GM20431 (cell line): ENCODE results near the gene ZNF101.

Source experiments
- in situ Hi-C: fragments of 300-500 bp; cut with MseI, MboI; formaldehyde crosslinking; loops from one replicate; pipeline ENCODE4 v1.15.0; 2020; ENCODE audit warnings: low sequenced_read_pairs; ENCODE audit not compliant: unreplicated experiment

The ZNF101 gene

DNA sequence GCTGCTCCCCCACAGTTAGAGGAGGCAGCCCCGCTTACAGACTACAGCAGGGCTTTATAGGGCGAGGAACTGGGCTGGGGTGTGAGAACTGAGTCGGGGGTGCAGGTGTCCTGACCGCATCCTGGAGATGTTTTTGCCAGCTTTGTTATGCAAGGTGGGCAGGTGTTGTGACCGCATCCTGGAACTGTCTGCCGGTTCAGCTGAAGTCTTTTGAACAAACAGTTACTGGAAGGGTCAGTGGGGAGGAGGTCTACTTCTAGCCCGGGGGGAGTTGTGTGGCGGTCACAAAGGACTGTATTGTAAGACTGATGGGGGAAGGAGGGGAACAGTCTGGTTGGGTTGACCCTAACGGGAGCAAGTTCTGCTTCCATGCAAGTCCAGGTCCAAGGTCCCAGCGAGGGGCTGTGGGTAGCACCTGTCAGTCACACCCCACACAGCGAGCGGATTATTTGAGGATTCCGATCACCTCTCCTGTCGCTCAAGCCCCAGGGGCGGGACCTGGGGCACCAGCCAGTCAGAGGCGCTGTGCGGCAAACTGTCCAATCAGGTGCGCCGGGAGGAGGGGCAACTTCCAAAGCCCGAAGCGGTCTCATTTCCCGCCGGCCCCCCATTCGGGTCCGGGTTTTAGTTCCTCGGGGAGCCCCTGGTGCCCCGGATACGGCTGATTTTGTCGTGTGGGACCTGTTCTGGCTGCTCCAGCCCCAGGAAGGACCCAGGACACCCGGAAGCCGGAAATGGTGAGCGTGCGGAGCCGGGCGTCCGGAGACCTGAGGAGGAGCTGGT is at the start of gene ZNF101:
TSS of gene ZNF101 (plus strand) at position 610 of the 783 bp plus-strand sequence. CDS start at position 735, 125 bp downstream.
- in situ Hi-C loops: no loop called here

DNA sequence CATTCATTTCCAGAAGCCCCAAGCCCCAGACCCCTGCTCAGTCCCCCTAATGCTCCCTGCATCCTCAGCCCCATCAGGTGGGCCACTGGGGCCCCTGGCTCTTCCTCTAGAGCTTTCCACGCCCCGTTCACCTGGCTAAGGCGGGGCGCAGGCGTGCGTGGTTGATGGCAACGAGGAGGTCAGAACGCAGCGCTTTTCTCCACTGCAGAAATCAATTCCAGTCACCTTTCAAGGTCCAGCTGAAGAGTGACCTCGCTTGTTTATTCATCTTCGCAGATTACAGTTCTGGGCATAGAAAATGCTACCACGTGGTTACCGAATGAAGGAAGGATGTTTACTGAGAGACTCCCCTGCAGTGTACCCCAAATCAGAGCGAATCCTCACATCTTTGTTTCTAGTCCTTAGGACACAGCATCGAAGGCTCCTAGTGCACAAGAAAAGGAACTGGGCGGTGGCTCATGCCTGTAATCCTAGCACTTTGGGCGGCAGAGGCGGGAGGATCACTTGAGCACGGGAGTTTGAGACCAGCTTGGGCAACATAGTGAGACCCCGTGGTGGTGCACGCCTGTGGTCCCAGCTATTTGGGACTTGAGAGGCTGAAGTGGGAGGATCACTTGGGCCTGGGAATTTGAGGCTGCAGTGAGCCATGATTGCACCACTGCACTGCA is 49.3 kb upstream of the ZNF101 start:
- in situ Hi-C loops: no loop called here

DNA sequence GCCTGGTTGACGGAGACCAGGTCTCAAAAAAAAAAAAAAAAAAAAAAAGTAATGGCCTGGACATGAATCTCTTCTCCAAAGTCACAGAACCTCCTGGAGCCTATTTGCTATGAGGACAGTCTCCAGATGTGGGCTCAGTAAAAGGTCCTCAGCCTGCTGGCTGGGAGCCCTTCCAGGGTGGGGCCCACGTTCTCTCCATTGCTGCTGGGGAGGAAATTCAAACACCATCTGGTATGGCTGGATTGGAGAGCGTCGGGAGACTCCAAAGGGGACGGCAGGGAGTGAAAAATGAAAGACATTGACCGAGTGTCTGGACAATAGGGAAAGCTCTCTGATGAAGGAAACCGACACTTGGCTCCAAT is 48.8 kb upstream of the ZNF101 start:
- in situ Hi-C loops: no loop called here

DNA sequence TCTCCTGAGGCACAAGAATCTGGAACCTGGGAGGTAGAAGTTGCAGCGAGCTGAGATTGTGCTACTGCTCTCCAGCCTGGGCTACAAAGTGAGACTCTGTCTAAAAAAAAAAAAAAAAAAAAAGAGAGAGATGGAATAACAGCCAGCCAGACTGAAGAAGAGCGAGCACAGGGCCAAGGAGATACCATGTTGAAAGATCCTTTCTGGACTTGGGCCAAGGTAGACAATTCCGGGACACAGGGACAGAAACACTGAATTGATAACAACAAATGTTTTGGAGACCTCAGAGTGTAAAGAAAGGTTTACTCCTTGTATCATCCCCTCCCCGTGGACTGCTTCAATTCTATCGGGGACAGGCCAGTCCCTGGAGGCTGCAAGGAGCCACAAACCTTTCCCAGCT is 45.3 kb upstream of the ZNF101 start:
- in situ Hi-C loops: no loop called here

DNA sequence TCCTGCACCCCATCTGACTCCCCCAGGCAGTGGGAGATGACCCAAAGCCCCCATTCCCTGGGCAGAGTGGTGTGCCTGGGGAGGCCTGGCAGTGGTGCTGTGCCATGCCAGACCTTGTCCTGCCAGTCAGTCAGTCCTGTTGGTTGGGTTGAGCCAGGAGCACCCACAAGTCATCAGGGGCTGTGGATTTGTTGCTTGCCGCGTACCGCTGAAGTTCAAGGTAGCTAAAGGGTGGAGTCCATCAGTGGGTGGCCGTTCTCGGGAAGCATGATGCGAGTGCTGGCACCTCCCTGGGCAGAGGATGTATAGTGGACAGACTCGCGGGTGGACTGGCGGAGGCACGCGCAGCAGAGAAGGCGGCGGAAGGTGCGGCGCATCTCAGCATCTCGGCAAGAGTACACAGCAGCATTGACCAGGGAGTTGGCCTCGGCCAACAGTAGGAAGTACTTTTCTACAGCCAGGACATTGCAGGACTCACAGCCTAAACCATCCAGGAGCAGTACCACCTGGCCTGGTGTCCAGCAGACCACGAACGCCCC is 44.5 kb upstream of the ZNF101 start:
- in situ Hi-C loops: no loop called here

DNA sequence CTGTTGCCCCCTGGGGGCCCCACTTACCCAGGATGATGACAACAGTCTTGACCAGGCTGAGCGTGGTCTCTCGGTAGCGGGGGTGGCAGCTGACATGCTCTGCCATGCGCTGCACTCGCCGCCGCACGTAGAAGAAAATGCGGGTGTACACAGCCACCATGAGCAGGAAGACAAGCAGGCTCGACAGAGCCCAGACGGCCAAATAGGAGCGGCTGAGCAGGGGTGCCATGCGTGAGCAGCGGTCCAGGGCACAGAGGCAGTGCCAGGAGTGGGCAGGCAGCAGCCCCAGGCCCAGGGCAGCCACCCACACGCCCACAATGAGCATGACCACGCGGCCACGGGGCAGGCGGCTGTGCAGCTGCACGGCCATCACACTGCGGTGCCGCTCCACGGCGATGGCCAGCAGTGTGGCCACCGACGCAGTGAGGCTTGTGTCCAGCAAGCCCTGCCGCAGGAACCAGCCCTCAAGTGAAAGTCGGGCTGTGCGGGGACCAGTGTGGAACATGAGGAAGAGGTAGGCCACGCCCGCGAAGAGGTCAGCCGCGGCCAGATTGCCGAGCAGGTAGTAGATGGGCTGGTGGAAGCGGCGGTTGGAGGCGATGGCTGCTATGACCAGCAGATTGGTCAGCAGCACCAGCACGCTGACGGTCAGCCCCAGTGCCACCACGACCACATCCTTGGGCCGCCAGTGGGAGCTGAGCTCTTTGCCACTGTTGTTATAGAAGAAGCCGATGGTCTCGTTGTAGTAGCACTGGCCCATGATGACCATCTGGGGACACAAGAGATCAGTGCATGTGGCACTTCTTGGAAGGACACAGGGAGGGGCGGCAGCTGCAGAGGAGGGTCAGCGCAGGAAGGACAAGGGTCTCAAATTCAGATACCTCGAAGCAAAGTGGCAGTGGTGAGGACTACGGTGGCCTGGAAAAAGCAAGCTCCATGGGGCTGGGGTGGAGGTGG is 41.8 kb upstream of the ZNF101 start:
- in situ Hi-C loops: loop anchor here (25.0 kb wide), 1 partner anchor 89 kb away; the partner anchor contains the start of genes CILP2 and YJEFN3

DNA sequence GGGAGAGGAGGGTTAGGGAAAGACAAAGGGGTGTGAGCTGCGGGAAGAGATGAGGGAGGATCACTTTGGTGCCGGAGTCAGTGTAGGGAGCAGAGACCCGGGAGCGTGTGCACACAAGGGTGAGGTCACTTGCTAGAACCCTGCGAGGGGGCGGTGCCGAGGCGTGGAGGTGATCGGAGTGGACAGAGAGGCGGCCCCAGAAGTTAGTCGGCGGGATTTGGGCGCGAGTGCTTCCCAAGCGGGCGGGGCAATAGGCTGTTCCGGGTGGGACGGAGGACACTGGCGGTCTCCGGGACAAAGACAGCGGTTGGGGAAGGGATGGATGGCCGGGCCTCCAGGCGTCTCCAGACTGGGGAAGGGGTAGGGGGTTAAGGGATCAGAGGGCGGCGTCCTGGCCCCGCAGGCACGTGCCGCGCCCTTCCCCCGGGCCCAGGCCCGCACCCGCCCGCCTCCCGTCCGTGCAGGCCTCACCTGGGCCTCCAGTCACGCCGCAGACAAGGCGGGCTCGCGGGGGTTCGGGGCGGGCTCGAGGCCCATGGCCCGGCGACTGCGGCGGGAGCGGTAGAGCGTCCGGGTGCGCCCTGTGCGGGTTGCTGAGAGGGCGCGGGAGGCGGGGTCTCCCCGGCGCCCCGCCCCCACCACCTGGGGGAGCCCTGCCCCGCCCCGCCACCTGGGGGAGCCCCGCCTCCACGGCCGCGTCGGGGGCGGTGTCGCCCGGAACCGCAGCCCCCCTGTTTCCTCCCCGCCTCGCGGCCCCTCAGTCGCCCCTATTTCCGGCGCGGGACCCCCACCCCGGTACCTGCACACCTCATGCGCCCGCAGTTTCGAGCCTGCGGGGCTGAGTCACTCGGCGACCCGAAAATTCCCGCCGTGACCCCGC is 40.8 kb upstream of the ZNF101 start, which contains the start of gene LPAR2:
TSS of gene LPAR2 (minus strand) at position 600 of the 880 bp plus-strand sequence. CDS start 945 bp downstream, outside the sequence.
- in situ Hi-C loops: loop anchor here (25.0 kb wide), 1 partner anchor 91 kb away; the partner anchor contains the start of genes CILP2 and YJEFN3

DNA sequence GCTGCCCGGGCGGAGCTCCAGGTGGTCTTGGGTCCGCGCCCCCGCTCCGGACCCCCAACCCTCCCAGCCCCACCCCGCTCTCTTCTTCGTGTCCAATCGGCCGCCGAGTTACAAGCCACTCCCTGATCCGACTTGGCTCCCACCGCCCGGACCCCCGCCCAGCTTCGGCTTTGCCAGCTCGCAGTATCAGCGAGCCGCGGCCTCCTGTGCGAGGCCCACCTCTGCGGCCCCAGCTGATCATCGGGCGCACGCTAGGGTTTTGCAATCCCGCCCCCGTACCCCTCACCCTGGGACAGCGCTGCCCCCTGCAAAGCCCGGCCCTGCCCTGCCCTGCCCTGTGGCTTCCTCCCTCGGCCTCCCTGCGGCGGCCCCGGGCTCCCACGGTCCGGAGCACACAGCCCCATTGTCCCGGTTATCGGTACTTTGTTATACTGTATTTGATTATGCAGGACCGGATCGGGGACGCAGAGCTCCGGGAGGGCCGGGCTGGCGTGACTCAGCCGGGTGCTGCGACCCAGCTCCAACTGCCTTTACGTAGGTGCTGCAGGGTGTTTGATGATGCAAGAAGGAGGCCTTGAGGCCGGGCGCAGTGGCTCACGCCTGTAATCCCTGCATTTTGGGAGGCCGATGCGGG is 40.0 kb upstream of the ZNF101 start:
- in situ Hi-C loops: loop anchor here (25.0 kb wide), 1 partner anchor 91 kb away; the partner anchor contains the start of genes CILP2 and YJEFN3

DNA sequence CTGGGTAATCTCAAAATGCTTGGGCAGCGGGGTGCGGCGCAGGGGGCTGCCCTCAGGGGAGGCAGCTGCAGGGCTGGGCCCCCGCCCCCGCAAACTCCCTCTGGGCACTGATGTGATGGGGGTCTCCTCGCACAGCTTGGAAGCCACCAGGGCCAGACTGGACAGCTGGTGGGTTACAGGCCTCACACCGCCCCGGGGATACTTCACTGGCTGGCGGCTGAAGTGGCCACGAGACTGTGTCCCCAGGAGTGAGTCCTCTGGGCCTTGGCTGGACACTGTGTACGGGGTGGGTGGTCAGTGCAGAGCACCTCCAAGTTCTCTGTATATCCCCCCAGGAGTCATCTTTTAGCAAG is 38.6 kb upstream of the ZNF101 start:
- in situ Hi-C loops: loop anchor here (25.0 kb wide), 1 partner anchor 93 kb away; the partner anchor contains the start of genes CILP2 and YJEFN3

DNA sequence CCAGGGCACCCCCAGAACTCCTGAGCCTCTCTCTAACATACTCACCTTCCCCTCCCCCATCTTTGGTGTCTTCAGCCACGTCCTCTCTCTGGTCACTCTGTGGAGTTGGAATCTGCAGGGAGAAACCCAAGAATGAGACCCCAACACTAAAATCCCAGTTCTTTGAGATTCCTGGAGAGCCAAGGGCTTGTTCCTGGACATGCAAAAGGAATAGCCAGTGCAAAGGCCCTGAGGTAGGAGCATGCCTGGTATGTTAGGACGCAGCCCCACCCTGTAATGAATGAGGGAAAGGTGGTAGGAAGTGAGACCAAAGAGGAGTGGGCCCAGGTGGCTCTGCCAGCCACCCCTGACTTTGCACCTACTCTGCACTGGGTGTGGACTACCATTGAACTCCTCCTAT is 38.2 kb upstream of the ZNF101 start:
- in situ Hi-C loops: loop anchor here (25.0 kb wide), 1 partner anchor 93 kb away; the partner anchor contains the start of genes CILP2 and YJEFN3

DNA sequence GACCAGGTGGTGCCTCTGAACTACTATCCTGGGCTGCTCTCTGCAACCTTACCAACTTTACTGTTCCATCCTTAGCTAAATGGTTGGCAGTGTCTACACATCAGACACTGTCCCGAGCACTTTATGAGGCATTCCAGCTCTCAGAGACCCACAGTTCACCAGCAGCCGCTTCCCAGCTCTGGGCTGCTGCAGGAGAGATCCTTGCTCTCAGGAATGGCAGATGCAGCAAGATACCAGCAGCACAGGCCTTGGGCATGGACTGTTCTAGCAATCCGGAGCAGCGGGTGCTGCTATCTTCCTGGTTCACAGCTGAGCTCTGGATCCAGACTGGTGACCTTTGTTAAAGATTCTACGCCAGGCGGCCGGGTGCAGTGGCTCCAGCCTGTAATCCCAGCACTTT is 37.3 kb upstream of the ZNF101 start:
- in situ Hi-C loops: loop anchor here (25.0 kb wide), 1 partner anchor 94 kb away; the partner anchor contains the start of genes CILP2 and YJEFN3

DNA sequence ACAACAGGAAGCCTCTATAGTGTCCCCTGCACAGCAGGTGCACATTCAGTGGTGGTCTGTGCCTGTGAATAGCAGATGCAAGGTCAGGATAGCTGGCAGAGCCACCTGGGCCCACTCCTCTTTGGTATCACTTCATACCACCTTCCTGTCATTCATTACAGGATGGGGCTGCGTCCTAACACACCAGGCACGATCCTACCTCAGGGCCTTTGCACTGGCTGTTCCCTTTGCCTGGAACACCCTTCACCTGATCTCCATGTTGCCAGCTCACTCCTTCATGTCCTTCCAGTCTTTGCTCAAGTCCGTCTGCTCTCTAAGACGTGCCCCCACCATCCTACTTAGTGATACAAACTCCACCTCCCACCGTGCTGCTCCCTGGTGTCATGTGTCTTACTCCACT is 36.0 kb upstream of the ZNF101 start:
- in situ Hi-C loops: loop anchor here (25.0 kb wide), 1 partner anchor 95 kb away; the partner anchor contains the start of genes CILP2 and YJEFN3

DNA sequence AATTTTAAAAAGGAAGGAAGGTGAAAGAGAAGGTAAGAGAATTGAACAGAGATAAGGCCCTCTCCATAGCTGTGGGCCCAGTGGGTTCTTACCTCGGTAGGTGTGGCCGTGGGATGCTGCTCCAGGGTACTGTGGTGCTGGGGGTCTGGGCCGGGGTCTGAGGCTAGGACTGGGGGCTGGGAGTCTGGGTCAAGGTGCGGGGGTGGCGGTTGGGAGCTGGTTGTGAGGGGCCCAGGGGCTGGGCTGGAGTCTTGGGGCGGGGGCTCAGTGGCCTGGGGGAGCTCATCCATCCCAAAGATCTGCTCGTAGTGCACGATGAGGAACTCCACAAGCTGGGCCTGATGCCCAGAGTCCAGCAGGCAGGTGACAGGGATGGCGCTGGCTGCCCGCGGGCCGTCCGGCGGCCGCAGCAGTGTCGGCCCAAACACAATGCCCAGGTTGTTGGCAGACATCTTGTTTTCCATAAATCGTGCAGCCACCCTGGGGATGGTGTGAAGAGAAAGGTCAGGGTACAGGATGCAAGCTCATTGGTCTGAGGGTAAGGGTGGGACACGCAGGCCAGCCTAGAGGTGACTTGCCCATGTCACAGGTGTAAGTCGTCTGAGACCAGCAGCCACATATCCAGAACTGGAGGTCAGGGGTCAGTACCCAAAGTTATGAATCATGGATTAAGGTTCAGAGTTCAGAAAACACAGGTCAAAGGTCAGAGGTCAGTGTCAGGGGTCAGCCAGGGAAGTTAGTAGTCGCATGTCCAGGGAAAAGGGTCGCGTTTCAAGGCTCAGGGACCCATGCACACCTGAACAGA is 34.7 kb upstream of the ZNF101 start:
- in situ Hi-C loops: loop anchor here (25.0 kb wide), 1 partner anchor 97 kb away; the partner anchor contains the start of genes CILP2 and YJEFN3

DNA sequence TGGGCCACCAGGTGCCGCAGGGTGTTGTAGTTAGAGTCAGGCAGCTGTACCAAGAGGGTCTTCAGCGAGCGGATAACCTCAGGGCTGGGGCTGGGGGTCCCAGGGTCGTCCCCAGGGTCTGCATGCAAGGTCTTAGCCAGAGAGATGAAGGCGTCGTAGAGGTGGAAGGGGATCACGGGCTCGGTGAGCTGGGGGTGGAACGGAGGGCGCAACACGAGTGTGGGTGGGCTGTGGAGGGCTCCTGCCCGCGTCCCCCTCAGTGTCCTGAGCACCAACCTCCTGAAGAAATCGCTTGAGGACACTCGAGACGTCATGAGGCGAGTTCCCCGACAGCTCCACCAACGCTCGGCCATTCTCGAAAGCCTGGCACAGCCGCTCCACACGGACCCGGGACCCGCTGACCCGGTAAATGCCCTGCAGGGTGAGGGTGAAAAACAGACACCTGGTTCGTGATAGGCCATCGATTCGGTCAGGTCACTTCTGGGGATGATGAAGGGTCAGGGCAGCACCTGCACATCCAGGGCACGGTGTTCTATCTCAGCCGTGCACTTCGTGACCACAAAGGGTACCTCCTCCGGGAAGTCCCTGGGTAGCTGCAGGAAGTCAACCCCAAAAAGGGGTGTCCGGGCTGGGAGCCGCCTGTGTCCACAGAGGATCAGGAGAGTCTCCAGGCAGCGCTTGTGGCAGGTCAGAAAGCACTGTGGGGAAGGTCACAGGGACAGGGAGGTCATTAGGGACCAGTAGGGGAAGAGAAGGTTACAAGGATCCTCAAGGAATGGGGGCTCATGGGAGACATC is 33.9 kb upstream of the ZNF101 start:
- in situ Hi-C loops: loop anchor here (25.0 kb wide), 1 partner anchor 97 kb away; the partner anchor contains the start of genes CILP2 and YJEFN3

DNA sequence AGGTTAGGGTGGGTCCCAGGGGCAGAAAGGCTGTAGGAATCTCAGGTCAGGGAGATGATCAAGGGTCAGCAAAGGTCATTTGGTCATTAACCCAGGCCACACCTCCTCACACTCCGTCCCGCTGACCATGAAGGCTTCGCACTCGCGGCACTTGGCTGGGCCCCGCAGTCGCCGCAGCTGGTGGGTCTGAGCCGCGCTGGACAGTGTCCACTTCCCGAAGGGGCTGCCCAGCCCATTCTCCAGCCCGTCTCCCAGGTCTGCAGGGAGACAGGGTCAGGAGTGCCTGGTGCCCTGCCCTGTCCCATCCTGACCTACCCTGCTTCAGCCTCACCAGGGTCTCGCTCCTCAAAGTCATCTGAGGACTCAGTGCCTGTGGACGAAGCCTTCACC is 33.3 kb upstream of the ZNF101 start:
- in situ Hi-C loops: loop anchor here (25.0 kb wide), 1 partner anchor 98 kb away; the partner anchor contains the start of genes CILP2 and YJEFN3

DNA sequence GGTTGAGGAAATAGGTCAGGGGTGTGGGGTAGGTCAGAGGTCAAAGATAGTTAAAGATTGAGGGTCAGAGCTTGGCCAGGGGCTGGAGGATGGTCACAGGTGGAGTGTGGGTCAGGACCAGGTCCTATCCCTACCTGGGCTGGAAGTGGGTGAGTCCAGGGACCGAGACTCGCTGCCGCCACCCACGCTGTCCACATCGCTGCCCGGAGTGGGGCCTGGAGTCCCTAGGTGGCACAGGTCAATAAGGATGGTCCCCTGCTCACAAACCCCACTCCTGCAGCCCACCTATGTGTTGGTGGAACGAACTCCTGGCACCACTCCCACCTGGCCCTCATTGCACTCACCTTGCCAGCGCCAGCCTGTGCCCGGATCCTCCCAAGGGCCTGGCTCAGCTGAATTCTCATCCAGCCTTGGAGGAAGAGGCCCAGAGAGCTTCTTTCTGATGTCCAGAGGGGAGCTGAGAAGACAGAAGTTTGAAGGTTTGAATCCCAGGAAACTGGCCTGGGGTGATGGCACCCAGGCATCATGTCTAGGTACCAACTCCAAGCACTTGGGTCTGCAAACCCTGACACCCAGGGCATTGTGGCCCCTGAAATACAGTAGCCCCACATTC is 32.0 kb upstream of the ZNF101 start:
- in situ Hi-C loops: loop anchor here (25.0 kb wide), 1 partner anchor 99 kb away; the partner anchor contains the start of genes CILP2 and YJEFN3
